SU-DHL-6 (cell line): ENCODE measurements around the gene SLC22A3.

ENCODE experiments used
- CTCF ChIP-seq: fragments of 200-600 bp; sonication (generic); IDR thresholded peaks from one replicate; pipeline ENCODE4 v1.5.1; 2017; ENCODE audit warnings: antibody characterized with exemption, mild to moderate bottlenecking, low read length, moderate library complexity; ENCODE audit not compliant: insufficient read depth, poor library complexity, severe bottlenecking
- EZH2phosphoT487 ChIP-seq: fragments of 200-600 bp; sonication (generic), shearing (Covaris generic); conservative IDR thresholded peaks from 2 replicates; pipeline ENCODE4 v1.6.1; 2018; ENCODE audit warnings: mild to moderate bottlenecking, antibody characterized with exemption, low read length, moderate library complexity, mixed read lengths

GRCh38 chr6:160412993-160413392 lies 64.8 kb downstream of the SLC22A3 start:
- TF ChIP-seq CTCF: no peak
- TF ChIP-seq EZH2phosphoT487: no peak
